Spleen (tissue), 11 donors: ENCODE measurements around the gene LYZL1. TPM values are rescaled to one million over a fixed set of nuclear protein-coding genes. Genes with fewer than 3 reads are reported as not detected.
A peak's percentile ranks its signal among the peaks of the same experiment; 100 is the strongest.

ENCODE experiments used
- DNase-seq: peaks from one replicate; pipeline ENCODE4 v3.0.0-alpha.2; 2020
- H3K27ac ChIP-seq, 8 donors: fragments of 200-600 bp; sonication (generic) in 7 of 8; 1 replicate in 4 of 8; 2 replicates in 4 of 8; pipeline versions ENCODE4 v1.5.0 to v1.8.0; 2016 to 2021; ENCODE audit warnings: inconsistent platforms in 4 of 8, mild to moderate bottlenecking in 4 of 8, moderate library complexity in 1 of 8
- H3K27me3 ChIP-seq, 7 donors: fragments of 200-600 bp; sonication (generic) in 6 of 7; replicated peaks in 1 of 7; 1 replicate in 4 of 7; 2 replicates in 3 of 7; pipeline versions ENCODE4 v1.5.0 to v1.8.0; 2016 to 2021; ENCODE audit warnings: inconsistent platforms in 3 of 7, mild to moderate bottlenecking in 1 of 7
- H3K36me3 ChIP-seq, 6 donors: fragments of 200-600 bp; sonication (generic) in 5 of 6; 1 replicate in 4 of 6; 2 replicates in 2 of 6; pipeline versions ENCODE4 v1.5.0 to v1.8.0; 2016 to 2021; ENCODE audit warnings: inconsistent platforms in 2 of 6
- H3K4me1 ChIP-seq, 6 donors: fragments of 200-600 bp; sonication (generic) in 5 of 6; 1 replicate in 3 of 6; 2 replicates in 3 of 6; pipeline versions ENCODE4 v1.5.0 to v1.8.0; 2016 to 2021; ENCODE audit warnings: inconsistent platforms in 3 of 6
- H3K4me3 ChIP-seq, 8 donors: fragments of 200-600 bp; sonication (generic) in 7 of 8; 1 replicate in 4 of 8; 2 replicates in 4 of 8; pipeline versions ENCODE4 v1.5.0 to v1.8.0; 2016 to 2021; ENCODE audit warnings: inconsistent platforms in 4 of 8, mild to moderate bottlenecking in 4 of 8, moderate library complexity in 2 of 8
- H3K9me3 ChIP-seq, 8 donors: fragments of 200-600 bp; sonication (generic) in 7 of 8; 1 replicate in 4 of 8; 2 replicates in 4 of 8; pipeline versions ENCODE4 v1.5.0 to v1.8.0; 2016 to 2021; ENCODE audit warnings: inconsistent platforms in 4 of 8
- POLR2A ChIP-seq, 3 donors: fragments of 450-650 bp; IDR thresholded peaks; one replicate each; pipeline ENCODE4 v1.5.1; 2017; ENCODE audit warnings: antibody characterized with exemption in 3 of 3, mild to moderate bottlenecking in 1 of 3
- POLR2AphosphoS5 ChIP-seq, 3 donors: sonication (generic); formaldehyde crosslinking; IDR thresholded peaks; one replicate each; pipeline ENCODE4 v1.5.1; 2017; ENCODE audit warnings: antibody characterized with exemption in 3 of 3
- WGBS, 5 donors: extraction: QIAGEN DNeasy Blood & Tissue Kit in 3 of 5; methylation state at CpG; one replicate each; pipeline versions ENCODE4 v1.1.5 to v1.1.7; 2013 to 2018; 5-methylcytosine and 5-hydroxymethylcytosine counted together
- intact Hi-C: fragments of 100-400 bp; cut with DNase I; formaldehyde crosslinking; loops from one replicate; pipeline ENCODE4 v1.15.0; 2023; ENCODE audit warnings: low total_unique reads
- polyA plus RNA-seq, 3 donors: library from polyadenylated mRNA; stranded (reverse); fragments of 200-250 nt; gene quantifications; one replicate each; pipeline ENCODE4 v1.2.1, GENCODE V29; 2013
- total RNA-seq, 7 donors: library from RNA; depleted of rRNA in 3 of 7; stranded (reverse); fragments of >200 nt in 3 of 7; fragmentation: NEBNext Ultra II Directional in 4 of 7; extraction: Animal tissue kit (Norgen Biotek cat#: 25700) in 4 of 7; gene quantifications; one replicate each; pipeline versions ENCODE4 v1.1.0 to v1.2.1, GENCODE V29; 2016 to 2021
- TF ChIP-seq, protein P1 (sequence below), 11 experiments: fragments of 200-600 bp in 7 of 11; fragments of 450-650 bp in 4 of 11; sonication (generic) in 4 of 11; IDR thresholded peaks in 8 of 11; conservative IDR thresholded peaks in 3 of 11; 1 replicate in 7 of 11; 2 replicates in 4 of 11; pipeline versions ENCODE4 v1.4.0 to v1.8.0; 2016 to 2021; ENCODE audit warnings: antibody characterized with exemption in 11 of 11, inconsistent platforms in 4 of 11, mild to moderate bottlenecking in 1 of 11
- donor health status: healthy with polysubstance abuse.
- donor health status: DM: no; HTN: no; CAD: no; lungs with moderate emphysema.
- donor health status: DM: no; HTN: no; CAD: no.
- donor health status: Bipolar disorder and iron deficiency.
- donor health status: healthy.
- donor health status: DM: no; HTN: no; CAD: no.
- donor health status: DM: yes; HTN: yes; CAD: no.

The LYZL1 gene
- total and polyA plus RNA-seq, 10 donors: not detected

- Histone ChIP-seq H3K9me3 (peaks cover 0 to 8% (median 0%) of the 10 kb centered on the region in 8 donors), H3K36me3 (no peaks in the 10 kb centered on the region), H3K27ac (peak overlapping the region in 4 of 8 donors; percentile 27 to 41 (median 32)), H3K27me3 (peaks cover 0 to 15% (median 0%) of the 10 kb centered on the region in 7 donors), H3K4me1 (peaks cover 0 to 19% (median 3%) of the 10 kb centered on the region in 6 donors), H3K4me3 (no peak overlapping the region)
- 55 to 70% (median 64%) methylated on average over 3 of the region's 3 CpGs for WGBS, 5 donors
- DNase-seq: no peak
- TF ChIP-seq POLR2A (IDR thresholded peaks at IDR 0.05) (no peak), POLR2AphosphoS5 (IDR thresholded peaks at IDR 0.05) (no peak)
- TF ChIP-seq, protein P1, sequence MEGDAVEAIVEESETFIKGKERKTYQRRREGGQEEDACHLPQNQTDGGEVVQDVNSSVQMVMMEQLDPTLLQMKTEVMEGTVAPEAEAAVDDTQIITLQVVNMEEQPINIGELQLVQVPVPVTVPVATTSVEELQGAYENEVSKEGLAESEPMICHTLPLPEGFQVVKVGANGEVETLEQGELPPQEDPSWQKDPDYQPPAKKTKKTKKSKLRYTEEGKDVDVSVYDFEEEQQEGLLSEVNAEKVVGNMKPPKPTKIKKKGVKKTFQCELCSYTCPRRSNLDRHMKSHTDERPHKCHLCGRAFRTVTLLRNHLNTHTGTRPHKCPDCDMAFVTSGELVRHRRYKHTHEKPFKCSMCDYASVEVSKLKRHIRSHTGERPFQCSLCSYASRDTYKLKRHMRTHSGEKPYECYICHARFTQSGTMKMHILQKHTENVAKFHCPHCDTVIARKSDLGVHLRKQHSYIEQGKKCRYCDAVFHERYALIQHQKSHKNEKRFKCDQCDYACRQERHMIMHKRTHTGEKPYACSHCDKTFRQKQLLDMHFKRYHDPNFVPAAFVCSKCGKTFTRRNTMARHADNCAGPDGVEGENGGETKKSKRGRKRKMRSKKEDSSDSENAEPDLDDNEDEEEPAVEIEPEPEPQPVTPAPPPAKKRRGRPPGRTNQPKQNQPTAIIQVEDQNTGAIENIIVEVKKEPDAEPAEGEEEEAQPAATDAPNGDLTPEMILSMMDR (IDR thresholded peaks at IDR 0.05 in 8 of 11, conservative IDR thresholded peaks at IDR 0.05 in 3 of 11): no peak
- intact Hi-C loops: no loop called here
Measured at GRCh38 chr10:29255104-29255503, 33.8 kb upstream of the LYZL1 start.

GRCh38 chr10:29256019-29256418, 32.9 kb upstream of the LYZL1 start:
- 79 to 89% (median 85%) methylated on average over 7 of the region's 7 CpGs for WGBS, 5 donors
- peak overlapping the region in 6 of 8 donors; percentile 7 to 57 (median 44) for H3K27ac ChIP-seq
- intact Hi-C loops: no loop called here

GRCh38 chr10:29256586-29256985, 32.3 kb upstream of the LYZL1 start:
- H3K27ac ChIP-seq: peak overlapping the region in 7 of 8 donors; percentile 17 to 57 (median 44)
- no peaks in the 10 kb centered on the region for H3K36me3 ChIP-seq
- 52 to 64% (median 59%) methylated on average over 1 of the region's 1 CpG for WGBS, 5 donors
- intact Hi-C loops: no loop called here
- TF ChIP-seq, protein P1 (IDR thresholded peaks at IDR 0.05 in 8 of 11, conservative IDR thresholded peaks at IDR 0.05 in 3 of 11): no peak
- TF ChIP-seq POLR2A (IDR thresholded peaks at IDR 0.05) (no peak), POLR2AphosphoS5 (IDR thresholded peaks at IDR 0.05) (no peak)
- no peak for DNase-seq
- peaks cover 0 to 14% (median 0%) of the 10 kb centered on the region in 7 donors for H3K27me3 ChIP-seq
- H3K4me1 ChIP-seq: peaks cover 0 to 19% (median 3%) of the 10 kb centered on the region in 6 donors
- H3K4me3 ChIP-seq: no peak overlapping the region
- H3K9me3 ChIP-seq: peaks cover 0 to 11% (median 0%) of the 10 kb centered on the region in 8 donors

More at GRCh38 chr10:29256019-29256418, 32.9 kb upstream of the LYZL1 start:
- Histone ChIP-seq H3K36me3 (no peaks in the 10 kb centered on the region), H3K27me3 (peaks cover 0 to 15% (median 0%) of the 10 kb centered on the region in 7 donors), H3K4me3 (no peak overlapping the region), H3K4me1 (peaks cover 0 to 19% (median 3%) of the 10 kb centered on the region in 6 donors), H3K9me3 (peaks cover 0 to 11% (median 0%) of the 10 kb centered on the region in 8 donors)
- DNase-seq: no peak
- TF ChIP-seq POLR2AphosphoS5 (IDR thresholded peaks at IDR 0.05) (no peak), POLR2A (IDR thresholded peaks at IDR 0.05) (no peak)
- TF ChIP-seq, protein P1 (IDR thresholded peaks at IDR 0.05 in 8 of 11, conservative IDR thresholded peaks at IDR 0.05 in 3 of 11): no peak

GRCh38 chr10:29257106-29257783, 31.6 kb upstream of the LYZL1 start:
- Histone ChIP-seq H3K9me3 (peaks cover 0 to 11% (median 0%) of the 10 kb centered on the region in 8 donors), H3K4me1 (peaks cover 0 to 19% (median 3%) of the 10 kb centered on the region in 6 donors), H3K4me3 (no peak overlapping the region), H3K36me3 (no peaks in the 10 kb centered on the region), H3K27ac (peak overlapping the region in 6 of 8 donors; percentile 19 to 57 (median 44)), H3K27me3 (peaks cover 0 to 16% (median 0%) of the 10 kb centered on the region in 7 donors)
- TF ChIP-seq POLR2A (IDR thresholded peaks at IDR 0.05) (no peak), POLR2AphosphoS5 (IDR thresholded peaks at IDR 0.05) (peak in 2 of 3 donors; percentile 42 to 43)
- WGBS, 5 donors: 35 to 54% (median 43%) methylated on average over 11 of the region's 11 CpGs
- intact Hi-C loops: no loop called here
- no peak for DNase-seq
